ENCODE data around the gene ADCY4.

ADCY4 gene

GRCh38 chr14:24347134-24347533, 12.3 kb upstream of the ADCY4 start:
- TF ChIP-seq CTCF (IDR thresholded peaks at IDR 0.05; ENCODE audit: low read depth, low read length): no peak
- DNase-seq (ENCODE audit: extremely low read depth, low read depth): no peak

- no peak for DNase-seq (ENCODE audit: extremely low read depth, low read depth)
- TF ChIP-seq CTCF (IDR thresholded peaks at IDR 0.05; ENCODE audit: low read depth, low read length): no peak
Observed at GRCh38 chr14:24343795-24344660, 9.2 kb upstream of the ADCY4 start.

DNA sequence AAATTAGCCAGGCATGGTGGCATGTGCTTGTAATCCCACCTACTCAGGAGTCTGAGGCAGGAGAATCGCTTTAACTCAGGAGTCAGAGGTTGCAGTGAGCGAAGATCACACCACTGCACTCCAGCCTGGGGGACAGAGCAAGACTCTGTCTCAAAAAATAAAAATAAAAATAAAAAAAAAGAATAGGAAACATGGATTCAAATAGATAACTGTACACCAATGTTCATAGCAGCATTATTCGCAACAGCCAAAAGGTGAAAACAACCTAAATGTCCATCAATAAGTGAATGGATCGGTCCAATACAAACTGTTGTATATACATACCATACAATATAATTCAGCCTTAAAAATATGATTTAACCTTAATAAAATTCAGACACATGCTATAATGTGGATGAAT, 8.0 kb upstream of the ADCY4 start:
- TF ChIP-seq CTCF (IDR thresholded peaks at IDR 0.05; ENCODE audit: low read depth, low read length): no peak
- DNase-seq (ENCODE audit: extremely low read depth, low read depth): no peak

GRCh38 chr14:24340606-24341005, 5.7 kb upstream of the ADCY4 start:
- TF ChIP-seq CTCF (IDR thresholded peaks at IDR 0.05; ENCODE audit: low read depth, low read length): no peak

GRCh38 chr14:24339284-24340151, 4.6 kb upstream of the ADCY4 start, which contains the start of gene RIPK3:
RIPK3 (minus strand) TSS chr14:24339991; CDS start chr14:24339826, 165 bp downstream.
- no peak for DNase-seq (ENCODE audit: extremely low read depth, low read depth)
- TF ChIP-seq CTCF (IDR thresholded peaks at IDR 0.05; ENCODE audit: low read depth, low read length): no peak

More at GRCh38 chr14:24340606-24341005, 5.7 kb upstream of the ADCY4 start:
- no peak for DNase-seq (ENCODE audit: extremely low read depth, low read depth)

DNA sequence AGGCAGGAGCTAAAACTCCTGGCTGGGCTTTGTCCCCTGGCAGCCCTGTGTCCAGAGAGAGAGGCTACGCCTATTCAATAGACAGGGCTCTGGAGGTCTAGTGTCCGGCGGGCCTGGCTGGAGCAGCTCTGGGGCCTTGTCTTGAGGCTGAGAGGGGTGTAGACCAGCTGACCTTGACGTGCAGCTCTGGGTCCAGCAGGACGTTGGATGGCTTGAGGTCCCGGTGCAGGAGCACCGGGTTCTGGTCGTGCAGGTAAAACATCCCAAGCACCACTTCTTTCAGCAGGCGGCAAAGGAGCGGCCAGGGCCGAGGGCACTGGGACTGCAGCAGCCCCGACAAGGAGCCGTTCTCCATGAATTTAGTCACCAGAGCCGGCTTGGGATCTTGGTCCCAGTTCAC, 4.0 kb upstream of the ADCY4 start:
- no peak for TF ChIP-seq CTCF (IDR thresholded peaks at IDR 0.05; ENCODE audit: low read depth, low read length)
- DNase-seq (ENCODE audit: extremely low read depth, low read depth): no peak

- DNase-seq (ENCODE audit: extremely low read depth, low read depth): no peak
- TF ChIP-seq CTCF (IDR thresholded peaks at IDR 0.05; ENCODE audit: low read depth, low read length): no peak
Observed at GRCh38 chr14:24337824-24338175, 2.9 kb upstream of the ADCY4 start.
